GM12864 (cell line): ENCODE data around the gene E4F1.

Source experiments
- DNase-seq: peaks from one replicate; pipeline ENCODE4 v3.0.0-alpha.2; 2011; ENCODE audit warnings: low read depth
- H3K4me3 ChIP-seq: 2 replicates; pipeline ENCODE4 v1.5.1; 2011; ENCODE audit warnings: mild to moderate bottlenecking, low read depth, low read length, control low read depth
- CTCF ChIP-seq: IDR thresholded peaks from 2 replicates; pipeline ENCODE4 v1.5.1; 2011; ENCODE audit warnings: low read depth, mild to moderate bottlenecking, moderate library complexity, low read length, control low read depth, inconsistent platforms; ENCODE audit errors: missing control alignments

E4F1 gene

GRCh38 chr16:2177561-2177960 lies 45.8 kb upstream of the E4F1 start:
- DNase-seq, result no peak
- H3K4me3 ChIP-seq, result no peak overlapping the region
- no peak for TF ChIP-seq CTCF

DNA sequence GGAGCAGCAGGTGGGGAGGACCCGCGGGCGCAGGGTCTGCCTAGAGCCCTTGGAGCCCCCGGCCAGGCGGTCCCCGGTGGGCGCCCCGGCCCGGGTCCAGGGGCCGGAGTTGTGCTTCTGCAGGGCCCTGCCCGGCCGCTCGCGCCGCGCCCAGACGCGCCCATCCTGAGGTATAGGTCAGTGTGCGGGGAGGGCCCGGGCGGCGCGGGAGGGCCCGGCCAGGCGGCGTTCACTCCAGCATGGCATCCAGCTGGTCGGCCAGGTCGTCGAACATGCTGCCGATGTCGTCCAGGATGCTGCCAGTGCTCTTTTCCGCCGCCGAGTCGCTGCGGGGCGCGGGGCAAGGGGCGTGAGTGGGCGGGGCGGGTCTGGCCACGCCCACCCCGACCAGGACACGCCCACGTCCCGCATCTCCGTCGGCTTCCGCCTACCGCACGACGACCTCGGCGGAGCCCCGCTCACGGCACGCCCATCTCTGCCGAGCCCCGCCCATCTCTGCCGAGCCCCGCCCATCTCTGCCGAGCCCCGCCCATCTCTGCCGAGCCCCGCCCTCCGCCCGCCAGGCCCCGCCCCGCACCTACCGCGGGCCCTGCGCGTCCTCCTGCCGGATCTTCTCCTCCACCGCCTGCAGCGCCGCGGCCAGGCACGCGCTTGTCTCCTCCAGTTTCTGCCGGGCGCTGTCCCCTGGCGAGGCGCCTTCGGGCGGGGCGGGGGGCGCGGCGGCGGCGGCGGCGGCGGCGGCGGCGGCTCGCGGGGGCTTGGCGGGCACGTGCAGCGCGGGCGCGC lies 44.9 kb upstream of the E4F1 start:
- H3K4me3 ChIP-seq, result no peak overlapping the region
- no peak for DNase-seq
- no peak for TF ChIP-seq CTCF

DNA sequence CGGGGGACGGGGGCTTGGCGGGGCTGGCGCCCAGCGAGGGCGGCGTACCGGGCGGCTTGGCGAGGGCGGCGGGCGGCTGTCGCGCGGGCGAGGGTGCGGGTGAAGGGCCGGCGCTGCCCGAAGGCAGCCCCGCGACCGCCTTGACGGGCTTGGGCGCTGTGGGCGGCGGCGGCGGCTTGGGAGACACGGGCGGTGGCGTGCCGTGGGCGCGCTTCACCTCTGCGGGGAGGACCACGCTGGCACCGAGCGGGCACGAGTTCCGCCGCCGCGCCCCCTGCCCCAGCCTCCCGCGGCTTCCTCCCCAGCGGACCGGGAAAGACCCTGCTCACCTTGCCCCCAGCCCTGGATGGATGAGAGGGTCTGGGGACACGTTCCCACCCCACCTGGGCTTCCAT lies 44.3 kb upstream of the E4F1 start:
- H3K4me3 ChIP-seq, result no peak overlapping the region
- no peak for TF ChIP-seq CTCF
- DNase-seq, result no peak

GRCh38 chr16:2179576-2179975 lies 43.8 kb upstream of the E4F1 start:
- no peak for DNase-seq
- no peak overlapping the region for H3K4me3 ChIP-seq
- no peak for TF ChIP-seq CTCF

GRCh38 chr16:2180461-2180860 lies 42.9 kb upstream of the E4F1 start:
- no peak overlapping the region for H3K4me3 ChIP-seq
- DNase-seq, result no peak
- TF ChIP-seq CTCF, result no peak

GRCh38 chr16:2180962-2181923 lies 42.1 kb upstream of the E4F1 start:
- H3K4me3 ChIP-seq, result no peak overlapping the region
- TF ChIP-seq CTCF, result no peak
- DNase-seq, result no peak
